Measurements from ENCODE around the gene PANX3. TPM values are rescaled to one million over a fixed set of nuclear protein-coding genes. Genes with fewer than 3 reads are reported as not detected.

Gene PANX3
- total and polyA plus RNA-seq, 4 donors = not detected

DNA sequence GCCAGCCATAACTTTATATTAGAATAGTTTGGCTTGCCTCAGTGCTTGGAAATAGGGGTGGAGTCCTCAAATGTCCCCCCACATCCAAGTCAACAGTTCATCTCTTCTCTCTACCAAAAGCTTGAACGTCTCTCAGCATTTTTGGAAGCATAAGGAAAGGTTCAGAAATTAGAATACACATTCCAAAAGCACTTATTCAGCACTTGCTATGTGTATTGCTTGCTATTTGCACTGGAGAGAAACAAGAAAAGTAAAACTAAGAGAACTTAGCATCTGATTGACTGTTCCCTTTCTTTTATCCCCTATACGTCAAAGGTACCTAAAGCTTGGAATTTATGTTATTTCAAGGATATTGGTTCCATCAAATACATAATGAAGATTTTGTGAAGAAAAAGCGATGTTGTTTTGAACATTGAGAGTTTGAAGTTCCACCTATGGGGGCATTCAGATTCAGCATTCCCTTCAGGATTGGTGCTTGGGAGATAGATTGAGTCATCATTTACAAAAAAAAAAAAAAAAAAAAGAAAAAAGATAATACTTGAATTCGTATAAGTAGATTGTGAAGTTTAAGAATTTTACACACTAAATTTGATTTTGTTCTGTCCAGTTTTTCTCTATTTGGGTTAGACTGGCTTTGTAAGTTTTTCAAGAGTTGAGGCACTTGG lies 12.8 kb downstream of the PANX3 start:
- Histone ChIP-seq H3K27me3 (ENCODE audit: control insufficient read depth in 4 of 4, insufficient read depth in 4 of 4, low read length in 3 of 4) (peaks cover 0 to 3% (median 1%) of the 10 kb centered on the region in 4 donors), H3K36me3 (ENCODE audit: control insufficient read depth in 4 of 4, insufficient read depth in 3 of 4, low read depth in 1 of 4, low read length in 3 of 4) (peaks cover 7 to 20% (median 16%) of the 10 kb centered on the region in 4 donors), H3K27ac (ENCODE audit: low read depth in 1 of 2, low read length in 2 of 2) (no peak overlapping the region), H3K9me3 (ENCODE audit: control insufficient read depth in 4 of 4, low read length in 3 of 4) (no peaks in the 10 kb centered on the region), H3K9ac (ENCODE audit: low read depth in 1 of 2, low read length in 2 of 2) (peak overlapping the region; percentile 90 to 92), H3K4me1 (ENCODE audit: control insufficient read depth in 4 of 4, insufficient read depth in 4 of 4, low read length in 3 of 4) (peaks cover 1 to 16% (median 12%) of the 10 kb centered on the region in 4 donors), H3K4me3 (ENCODE audit: low read depth in 1 of 3, low read length in 3 of 3) (peak overlapping the region; percentile 75 to 99 (median 96))
- DNase-seq (ENCODE audit: low spot score) = no peak
- 74% methylated on average over 4 of the region's 4 CpGs for WGBS
- TF ChIP-seq RAD21 (IDR thresholded peaks at IDR 0.05) (no peak), HNF4A (conservative IDR thresholded peaks at IDR 0.05) (no peak), FOXA2 (IDR thresholded peaks at IDR 0.05) (no peak), RXRA (IDR thresholded peaks at IDR 0.05) (no peak), TAF1 (conservative IDR thresholded peaks at IDR 0.05) (no peak), SP1 (IDR thresholded peaks at IDR 0.05) (no peak)
- TF ChIP-seq, protein P1, sequence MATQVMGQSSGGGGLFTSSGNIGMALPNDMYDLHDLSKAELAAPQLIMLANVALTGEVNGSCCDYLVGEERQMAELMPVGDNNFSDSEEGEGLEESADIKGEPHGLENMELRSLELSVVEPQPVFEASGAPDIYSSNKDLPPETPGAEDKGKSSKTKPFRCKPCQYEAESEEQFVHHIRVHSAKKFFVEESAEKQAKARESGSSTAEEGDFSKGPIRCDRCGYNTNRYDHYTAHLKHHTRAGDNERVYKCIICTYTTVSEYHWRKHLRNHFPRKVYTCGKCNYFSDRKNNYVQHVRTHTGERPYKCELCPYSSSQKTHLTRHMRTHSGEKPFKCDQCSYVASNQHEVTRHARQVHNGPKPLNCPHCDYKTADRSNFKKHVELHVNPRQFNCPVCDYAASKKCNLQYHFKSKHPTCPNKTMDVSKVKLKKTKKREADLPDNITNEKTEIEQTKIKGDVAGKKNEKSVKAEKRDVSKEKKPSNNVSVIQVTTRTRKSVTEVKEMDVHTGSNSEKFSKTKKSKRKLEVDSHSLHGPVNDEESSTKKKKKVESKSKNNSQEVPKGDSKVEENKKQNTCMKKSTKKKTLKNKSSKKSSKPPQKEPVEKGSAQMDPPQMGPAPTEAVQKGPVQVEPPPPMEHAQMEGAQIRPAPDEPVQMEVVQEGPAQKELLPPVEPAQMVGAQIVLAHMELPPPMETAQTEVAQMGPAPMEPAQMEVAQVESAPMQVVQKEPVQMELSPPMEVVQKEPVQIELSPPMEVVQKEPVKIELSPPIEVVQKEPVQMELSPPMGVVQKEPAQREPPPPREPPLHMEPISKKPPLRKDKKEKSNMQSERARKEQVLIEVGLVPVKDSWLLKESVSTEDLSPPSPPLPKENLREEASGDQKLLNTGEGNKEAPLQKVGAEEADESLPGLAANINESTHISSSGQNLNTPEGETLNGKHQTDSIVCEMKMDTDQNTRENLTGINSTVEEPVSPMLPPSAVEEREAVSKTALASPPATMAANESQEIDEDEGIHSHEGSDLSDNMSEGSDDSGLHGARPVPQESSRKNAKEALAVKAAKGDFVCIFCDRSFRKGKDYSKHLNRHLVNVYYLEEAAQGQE (IDR thresholded peaks at IDR 0.05) = no peak

- 96% methylated on average over 3 of the region's 3 CpGs for WGBS
- H3K36me3 ChIP-seq (ENCODE audit: control insufficient read depth in 4 of 4, insufficient read depth in 3 of 4, low read depth in 1 of 4, low read length in 3 of 4) = peaks cover 7 to 28% (median 22%) of the 10 kb centered on the region in 4 donors
- TF ChIP-seq HNF4G (IDR thresholded peaks at IDR 0.05) (no peak), EGR1 (IDR thresholded peaks at IDR 0.05; ENCODE audit: low read depth in 2 of 2) (no peak), GABPA (IDR thresholded peaks at IDR 0.05 in 1 of 2, conservative IDR thresholded peaks at IDR 0.05 in 1 of 2) (no peak), NR2F2 (IDR thresholded peaks at IDR 0.05) (no peak), TAF1 (conservative IDR thresholded peaks at IDR 0.05) (no peak), HNF4A (conservative IDR thresholded peaks at IDR 0.05) (no peak), RXRA (IDR thresholded peaks at IDR 0.05) (no peak)
- TF ChIP-seq, protein P2, sequence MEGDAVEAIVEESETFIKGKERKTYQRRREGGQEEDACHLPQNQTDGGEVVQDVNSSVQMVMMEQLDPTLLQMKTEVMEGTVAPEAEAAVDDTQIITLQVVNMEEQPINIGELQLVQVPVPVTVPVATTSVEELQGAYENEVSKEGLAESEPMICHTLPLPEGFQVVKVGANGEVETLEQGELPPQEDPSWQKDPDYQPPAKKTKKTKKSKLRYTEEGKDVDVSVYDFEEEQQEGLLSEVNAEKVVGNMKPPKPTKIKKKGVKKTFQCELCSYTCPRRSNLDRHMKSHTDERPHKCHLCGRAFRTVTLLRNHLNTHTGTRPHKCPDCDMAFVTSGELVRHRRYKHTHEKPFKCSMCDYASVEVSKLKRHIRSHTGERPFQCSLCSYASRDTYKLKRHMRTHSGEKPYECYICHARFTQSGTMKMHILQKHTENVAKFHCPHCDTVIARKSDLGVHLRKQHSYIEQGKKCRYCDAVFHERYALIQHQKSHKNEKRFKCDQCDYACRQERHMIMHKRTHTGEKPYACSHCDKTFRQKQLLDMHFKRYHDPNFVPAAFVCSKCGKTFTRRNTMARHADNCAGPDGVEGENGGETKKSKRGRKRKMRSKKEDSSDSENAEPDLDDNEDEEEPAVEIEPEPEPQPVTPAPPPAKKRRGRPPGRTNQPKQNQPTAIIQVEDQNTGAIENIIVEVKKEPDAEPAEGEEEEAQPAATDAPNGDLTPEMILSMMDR (IDR thresholded peaks at IDR 0.05; ENCODE audit: low read depth, low read length, missing input control) = no peak
- TF ChIP-seq, protein P3, sequence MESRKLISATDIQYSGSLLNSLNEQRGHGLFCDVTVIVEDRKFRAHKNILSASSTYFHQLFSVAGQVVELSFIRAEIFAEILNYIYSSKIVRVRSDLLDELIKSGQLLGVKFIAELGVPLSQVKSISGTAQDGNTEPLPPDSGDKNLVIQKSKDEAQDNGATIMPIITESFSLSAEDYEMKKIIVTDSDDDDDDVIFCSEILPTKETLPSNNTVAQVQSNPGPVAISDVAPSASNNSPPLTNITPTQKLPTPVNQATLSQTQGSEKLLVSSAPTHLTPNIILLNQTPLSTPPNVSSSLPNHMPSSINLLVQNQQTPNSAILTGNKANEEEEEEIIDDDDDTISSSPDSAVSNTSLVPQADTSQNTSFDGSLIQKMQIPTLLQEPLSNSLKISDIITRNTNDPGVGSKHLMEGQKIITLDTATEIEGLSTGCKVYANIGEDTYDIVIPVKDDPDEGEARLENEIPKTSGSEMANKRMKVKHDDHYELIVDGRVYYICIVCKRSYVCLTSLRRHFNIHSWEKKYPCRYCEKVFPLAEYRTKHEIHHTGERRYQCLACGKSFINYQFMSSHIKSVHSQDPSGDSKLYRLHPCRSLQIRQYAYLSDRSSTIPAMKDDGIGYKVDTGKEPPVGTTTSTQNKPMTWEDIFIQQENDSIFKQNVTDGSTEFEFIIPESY (IDR thresholded peaks at IDR 0.05) = no peak
These were observed 14.4 kb downstream of the PANX3 start for GRCh38 chr11:124625504-124626168.

More at GRCh38 chr11:124625504-124626168, 14.4 kb downstream of the PANX3 start:
- no peaks in the 10 kb centered on the region for H3K27me3 ChIP-seq (ENCODE audit: control insufficient read depth in 4 of 4, insufficient read depth in 4 of 4, low read length in 3 of 4)
- H3K27ac ChIP-seq (ENCODE audit: low read depth in 1 of 2, low read length in 2 of 2) = no peak overlapping the region
- H3K9ac ChIP-seq (ENCODE audit: low read depth in 1 of 2, low read length in 2 of 2) = no peak overlapping the region
- peaks cover 1 to 16% (median 12%) of the 10 kb centered on the region in 4 donors for H3K4me1 ChIP-seq (ENCODE audit: control insufficient read depth in 4 of 4, insufficient read depth in 4 of 4, low read length in 3 of 4)
- DNase-seq (ENCODE audit: low spot score) = no peak
- H3K4me3 ChIP-seq (ENCODE audit: low read depth in 1 of 3, low read length in 3 of 3) = no peak overlapping the region
- H3K9me3 ChIP-seq (ENCODE audit: control insufficient read depth in 4 of 4, low read length in 3 of 4) = no peaks in the 10 kb centered on the region

Measured in liver (tissue), 9 donors.